Tibial nerve (tissue), 4 donors: ENCODE data around the gene UMOD. TPM values are rescaled to one million over a fixed set of nuclear protein-coding genes. Genes with fewer than 3 reads are reported as not detected.

ENCODE experiments used
- DNase-seq, 2 donors: peaks; one replicate each; pipeline ENCODE4 v3.0.0-alpha.2; 2019; ENCODE audit warnings: low spot score in 2 of 2
- H3K27ac ChIP-seq, 4 donors: fragments of 200-600 bp; sonication (generic) in 3 of 4; one replicate each; pipeline ENCODE4 v1.5.1; 2017 to 2019; ENCODE audit warnings: mild to moderate bottlenecking in 1 of 4
- H3K27me3 ChIP-seq, 2 donors: fragments of 200-600 bp; sonication (generic) in 1 of 2; one replicate each; pipeline versions ENCODE4 v1.5.1 to v1.6.0; 2017 to 2019
- H3K36me3 ChIP-seq, 3 donors: fragments of 200-600 bp; sonication (generic); one replicate each; pipeline ENCODE4 v1.5.1; 2018 to 2019
- H3K4me1 ChIP-seq, 4 donors: fragments of 200-600 bp; sonication (generic) in 3 of 4; one replicate each; pipeline ENCODE4 v1.5.1; 2017 to 2019
- H3K4me3 ChIP-seq, 4 donors: fragments of 200-600 bp; sonication (generic) in 3 of 4; one replicate each; pipeline ENCODE4 v1.5.1; 2017 to 2019; ENCODE audit warnings: mild to moderate bottlenecking in 1 of 4, moderate library complexity in 1 of 4
- H3K9me3 ChIP-seq, 4 donors: fragments of 200-600 bp; sonication (generic) in 3 of 4; one replicate each; pipeline ENCODE4 v1.5.1; 2017 to 2019
- EP300 ChIP-seq, 2 donors: sonication (generic); formaldehyde crosslinking; IDR thresholded peaks; one replicate each; pipeline ENCODE4 v1.6.1; 2017; ENCODE audit warnings: antibody characterized with exemption in 2 of 2, mild to moderate bottlenecking in 1 of 2
- POLR2A ChIP-seq, 2 donors: fragments of 450-650 bp; IDR thresholded peaks; one replicate each; pipeline ENCODE4 v1.6.1; 2017; ENCODE audit warnings: antibody characterized with exemption in 2 of 2, mild to moderate bottlenecking in 2 of 2, moderate library complexity in 2 of 2
- WGBS, 2 donors: methylation state at CpG; one replicate each; pipeline ENCODE4 v1.1.5; 2018; 5-methylcytosine and 5-hydroxymethylcytosine counted together
- total RNA-seq, 4 donors: library from RNA; depleted of rRNA; stranded (reverse); fragments of >200 nt; gene quantifications; one replicate each; pipeline ENCODE4 v1.1.0, GENCODE V29; 2016
- TF ChIP-seq, protein P1 (sequence below), 5 experiments: fragments of 200-600 bp in 3 of 5; fragments of 450-650 bp in 2 of 5; sonication (generic) in 3 of 5; IDR thresholded peaks; one replicate each; pipeline ENCODE4 v1.5.1; 2016 to 2019; ENCODE audit warnings: antibody characterized with exemption in 5 of 5, mild to moderate bottlenecking in 3 of 5, moderate library complexity in 2 of 5

The UMOD gene
- total RNA-seq, 4 donors from 2014 or later: not detected

DNA sequence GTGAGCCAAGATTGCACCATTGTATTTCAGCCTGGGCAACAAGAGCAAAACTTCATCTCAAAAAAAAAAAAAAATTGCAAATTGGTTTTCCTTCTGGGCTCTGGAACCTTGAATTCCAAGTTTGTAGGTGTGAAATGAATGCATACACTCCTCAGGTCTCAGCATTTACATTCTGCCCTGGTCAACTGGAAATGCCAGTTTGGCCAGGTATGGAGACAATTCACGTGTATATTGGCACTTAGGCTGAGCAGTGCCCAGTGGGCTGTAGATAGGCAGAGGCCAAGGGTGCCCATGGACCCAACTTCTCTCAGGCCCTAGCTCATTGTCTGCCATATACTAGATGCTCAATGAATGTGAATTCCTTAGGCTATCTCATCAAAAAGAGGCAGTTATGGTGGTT is 36.3 kb upstream of the UMOD start:
- H3K36me3 ChIP-seq: no peaks in the 10 kb centered on the region
- H3K27me3 ChIP-seq: no peaks in the 10 kb centered on the region
- no peak for TF ChIP-seq POLR2A (IDR thresholded peaks at IDR 0.05)
- TF ChIP-seq, protein P1, sequence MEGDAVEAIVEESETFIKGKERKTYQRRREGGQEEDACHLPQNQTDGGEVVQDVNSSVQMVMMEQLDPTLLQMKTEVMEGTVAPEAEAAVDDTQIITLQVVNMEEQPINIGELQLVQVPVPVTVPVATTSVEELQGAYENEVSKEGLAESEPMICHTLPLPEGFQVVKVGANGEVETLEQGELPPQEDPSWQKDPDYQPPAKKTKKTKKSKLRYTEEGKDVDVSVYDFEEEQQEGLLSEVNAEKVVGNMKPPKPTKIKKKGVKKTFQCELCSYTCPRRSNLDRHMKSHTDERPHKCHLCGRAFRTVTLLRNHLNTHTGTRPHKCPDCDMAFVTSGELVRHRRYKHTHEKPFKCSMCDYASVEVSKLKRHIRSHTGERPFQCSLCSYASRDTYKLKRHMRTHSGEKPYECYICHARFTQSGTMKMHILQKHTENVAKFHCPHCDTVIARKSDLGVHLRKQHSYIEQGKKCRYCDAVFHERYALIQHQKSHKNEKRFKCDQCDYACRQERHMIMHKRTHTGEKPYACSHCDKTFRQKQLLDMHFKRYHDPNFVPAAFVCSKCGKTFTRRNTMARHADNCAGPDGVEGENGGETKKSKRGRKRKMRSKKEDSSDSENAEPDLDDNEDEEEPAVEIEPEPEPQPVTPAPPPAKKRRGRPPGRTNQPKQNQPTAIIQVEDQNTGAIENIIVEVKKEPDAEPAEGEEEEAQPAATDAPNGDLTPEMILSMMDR (IDR thresholded peaks at IDR 0.05): no peak
- no peak for TF ChIP-seq EP300 (IDR thresholded peaks at IDR 0.05)
- H3K4me1 ChIP-seq: peaks cover 0 to 14% (median 3%) of the 10 kb centered on the region in 4 donors
- H3K4me3 ChIP-seq: no peak overlapping the region
- H3K27ac ChIP-seq: no peak overlapping the region
- DNase-seq: no peak
- H3K9me3 ChIP-seq: no peaks in the 10 kb centered on the region
- 75% methylated on average over 1 of the region's 1 CpG for WGBS, 2 donors

DNA sequence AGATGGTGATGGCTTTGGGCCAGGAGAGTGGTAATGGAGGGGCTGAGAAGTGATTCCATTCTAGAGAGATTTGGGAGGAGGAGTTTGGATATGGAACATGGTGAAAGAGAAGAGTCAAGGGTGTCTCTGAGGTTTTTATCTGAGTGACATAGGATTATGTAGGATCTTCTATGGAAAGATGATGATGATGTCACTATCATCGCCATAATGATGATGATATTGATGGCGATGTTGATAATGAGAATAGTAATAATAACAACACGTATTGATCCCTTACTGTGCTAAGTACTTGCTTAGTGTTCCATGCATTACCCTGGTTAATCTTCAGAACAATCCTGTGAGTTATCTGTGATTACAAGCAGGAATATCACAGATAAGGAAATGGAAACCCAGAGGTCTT is 35.5 kb upstream of the UMOD start:
- Histone ChIP-seq H3K4me1 (peaks cover 0 to 17% (median 3%) of the 10 kb centered on the region in 4 donors), H3K9me3 (no peaks in the 10 kb centered on the region), H3K27me3 (no peaks in the 10 kb centered on the region), H3K27ac (no peak overlapping the region), H3K4me3 (no peak overlapping the region), H3K36me3 (no peaks in the 10 kb centered on the region)
- TF ChIP-seq POLR2A (IDR thresholded peaks at IDR 0.05): no peak
- TF ChIP-seq EP300 (IDR thresholded peaks at IDR 0.05): no peak
- TF ChIP-seq, protein P1 (IDR thresholded peaks at IDR 0.05): no peak
- no peak for DNase-seq
- WGBS, 2 donors: 94 to 95% methylated on average over 3 of the region's 3 CpGs

DNA sequence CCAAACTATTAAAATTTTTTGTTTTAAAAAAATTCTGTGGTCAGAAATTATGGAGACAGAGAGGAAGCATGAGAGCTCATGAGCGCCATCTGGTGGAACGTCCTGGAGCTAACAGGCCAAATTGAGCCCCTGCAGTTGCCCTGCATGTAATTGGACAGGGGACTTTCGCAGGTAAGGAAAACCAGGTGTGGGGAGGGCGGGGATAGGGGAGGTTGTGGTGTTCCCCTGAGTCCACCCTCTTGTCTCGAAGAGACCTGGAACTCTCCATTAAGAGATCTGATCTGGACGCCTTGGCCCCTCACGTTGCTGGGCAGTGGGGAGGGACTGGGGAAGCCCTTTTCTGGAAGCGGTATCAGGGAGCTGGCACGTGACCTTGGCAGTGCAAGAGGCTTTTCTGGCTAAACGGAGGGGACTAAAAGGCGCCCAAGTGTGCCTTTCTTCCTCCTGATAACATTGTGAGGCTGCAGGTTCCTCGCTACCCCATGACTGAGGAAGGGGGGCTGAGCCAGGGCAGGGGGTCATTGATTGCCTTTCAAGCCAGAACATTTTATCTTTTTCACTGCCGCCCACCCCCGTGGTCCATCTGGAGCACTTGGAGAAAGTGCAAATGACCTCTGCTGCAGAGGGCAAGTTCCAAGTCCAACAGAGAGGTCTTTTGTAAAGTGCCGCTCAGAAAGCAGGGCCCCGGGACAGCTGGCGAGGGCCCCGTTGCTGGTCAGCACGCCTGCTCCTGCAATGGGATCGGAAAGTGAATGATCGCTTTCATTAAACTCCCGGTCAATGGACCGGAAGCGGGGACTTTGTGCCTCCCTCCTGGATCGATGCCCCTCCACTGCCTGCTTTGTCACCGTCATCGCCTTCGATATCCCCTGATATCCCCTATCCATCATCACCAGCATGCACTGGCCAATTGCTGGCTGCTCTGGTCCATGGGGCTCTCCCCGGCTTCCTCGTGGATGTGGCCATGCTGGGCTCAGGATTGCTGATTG is 33.6 kb upstream of the UMOD start:
- WGBS, 2 donors: 7 to 22% methylated on average over 30 of the region's 30 CpGs
- Histone ChIP-seq H3K4me1 (peaks cover 0 to 17% (median 3%) of the 10 kb centered on the region in 4 donors), H3K4me3 (peak overlapping the region in 1 of 4 donors; percentile 17), H3K36me3 (no peaks in the 10 kb centered on the region), H3K9me3 (no peaks in the 10 kb centered on the region), H3K27ac (no peak overlapping the region), H3K27me3 (no peaks in the 10 kb centered on the region)
- TF ChIP-seq, protein P1 (IDR thresholded peaks at IDR 0.05): peak; percentile 37 to 83 (median 75)
- TF ChIP-seq EP300 (IDR thresholded peaks at IDR 0.05): no peak
- DNase-seq: peak; percentile 25 to 55

DNA sequence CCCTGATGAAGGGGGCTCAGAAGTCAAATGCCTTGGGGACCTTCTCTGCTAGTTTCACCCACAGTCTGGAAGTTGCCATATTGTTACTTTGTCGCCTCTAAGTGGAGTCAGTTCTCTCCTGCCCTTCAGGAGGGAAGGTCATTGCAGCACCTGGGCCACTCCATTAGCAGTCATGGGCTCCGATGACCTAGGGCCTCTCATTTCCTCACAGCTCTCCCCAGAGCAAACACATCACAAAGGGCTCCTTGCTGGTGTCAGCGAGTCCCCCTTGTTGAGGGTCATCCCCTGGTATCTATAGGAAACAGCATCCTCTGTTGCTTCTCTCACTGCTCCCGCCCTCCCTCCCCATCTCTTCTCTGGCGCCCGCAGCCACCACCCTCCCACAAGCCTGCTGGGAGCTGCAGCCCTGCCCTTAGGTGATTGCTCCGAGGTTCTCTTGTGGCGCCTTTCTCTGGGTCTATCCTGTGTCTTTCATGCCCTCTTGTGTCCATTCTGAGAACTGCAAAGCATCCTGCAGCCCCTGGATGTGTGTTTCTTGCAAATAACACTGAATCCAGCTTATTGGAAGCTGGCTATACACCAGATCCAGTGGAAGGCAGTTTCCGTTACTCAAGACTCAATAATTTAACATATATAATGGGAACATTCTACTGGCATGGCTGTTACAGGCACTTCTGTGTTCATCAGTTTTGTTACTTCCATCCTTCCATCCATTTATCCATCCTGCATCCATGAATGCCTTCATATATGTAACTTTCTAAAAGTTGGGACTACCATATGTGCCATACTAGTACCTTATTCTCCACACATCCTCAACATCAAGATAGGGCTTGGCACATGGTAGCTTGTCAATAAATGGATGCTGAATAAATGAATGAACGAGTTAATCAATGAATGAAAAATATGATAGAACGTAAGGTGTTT is 30.9 kb upstream of the UMOD start:
- peak in 1 of 2 donors; percentile 66 for DNase-seq
- TF ChIP-seq EP300 (IDR thresholded peaks at IDR 0.05): no peak
- TF ChIP-seq, protein P1 (IDR thresholded peaks at IDR 0.05): peak; percentile 43 to 70 (median 65)
- Histone ChIP-seq H3K36me3 (no peaks in the 10 kb centered on the region), H3K27me3 (no peaks in the 10 kb centered on the region), H3K4me3 (no peak overlapping the region), H3K9me3 (no peaks in the 10 kb centered on the region), H3K4me1 (peaks cover 0 to 17% (median 3%) of the 10 kb centered on the region in 4 donors), H3K27ac (no peak overlapping the region)
- WGBS, 2 donors: 29 to 30% methylated on average over 11 of the region's 11 CpGs
